Measurements from ENCODE around the gene FAM168B. TPM values are rescaled to one million over a fixed set of nuclear protein-coding genes. Genes with fewer than 3 reads are reported as not detected.

Gene FAM168B
- total RNA-seq, 2 donors from 2014 or later = 125 to 192 TPM

DNA sequence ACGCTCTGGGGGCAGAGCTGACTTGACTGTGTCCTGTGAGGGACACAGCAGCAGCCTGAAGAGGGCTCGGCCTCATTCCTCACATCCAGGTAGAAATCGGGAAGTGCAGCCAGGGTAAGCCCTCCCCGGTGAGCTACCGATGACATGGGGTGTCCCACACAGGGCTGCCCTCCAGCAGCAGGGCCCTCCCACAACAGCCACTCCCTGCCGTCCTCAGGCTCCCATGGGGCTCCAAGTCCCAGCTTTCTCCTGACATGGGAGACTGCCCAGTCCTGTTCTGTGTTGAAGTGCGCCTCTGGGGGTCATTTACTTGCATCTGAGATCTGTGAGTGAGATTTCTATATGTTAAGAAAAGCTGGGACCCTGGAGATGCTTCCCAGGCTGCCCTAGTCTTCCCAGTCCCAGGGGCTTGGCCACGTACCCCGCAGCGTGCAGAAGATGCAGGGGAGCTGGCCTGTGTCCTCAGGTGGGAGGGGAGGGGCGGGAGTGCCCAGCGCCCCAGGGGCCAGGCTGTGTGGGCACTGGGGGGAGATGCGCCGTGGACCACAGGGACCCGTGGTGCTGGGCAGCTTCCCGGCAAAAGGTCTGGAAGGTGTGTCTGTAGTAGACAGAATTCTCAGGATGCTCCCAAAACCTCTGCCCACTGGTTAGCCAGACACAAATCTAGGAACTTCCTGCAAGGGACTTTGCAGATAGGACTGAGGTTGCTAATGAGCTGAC lies 87.9 kb downstream of the FAM168B start:
- Histone ChIP-seq H3K9me3 (no peaks in the 10 kb centered on the region), H3K36me3 (no peaks in the 10 kb centered on the region), H3K27me3 (replicated peaks; ENCODE audit: insufficient read depth) (no peaks in the 10 kb centered on the region), H3K4me1 (replicated peaks) (no peaks in the 10 kb centered on the region), H3K27ac (no peak overlapping the region), H3K4me3 (no peak overlapping the region)
- no peak for DNase-seq (ENCODE audit: low spot score)
- intact Hi-C loops (cut with DNase I) = no loop called here
- WGBS = 80% methylated on average over 13 of the region's 16 CpGs
- no peak for TF ChIP-seq POLR2AphosphoS5 (IDR thresholded peaks at IDR 0.05)
- TF ChIP-seq, protein P1, sequence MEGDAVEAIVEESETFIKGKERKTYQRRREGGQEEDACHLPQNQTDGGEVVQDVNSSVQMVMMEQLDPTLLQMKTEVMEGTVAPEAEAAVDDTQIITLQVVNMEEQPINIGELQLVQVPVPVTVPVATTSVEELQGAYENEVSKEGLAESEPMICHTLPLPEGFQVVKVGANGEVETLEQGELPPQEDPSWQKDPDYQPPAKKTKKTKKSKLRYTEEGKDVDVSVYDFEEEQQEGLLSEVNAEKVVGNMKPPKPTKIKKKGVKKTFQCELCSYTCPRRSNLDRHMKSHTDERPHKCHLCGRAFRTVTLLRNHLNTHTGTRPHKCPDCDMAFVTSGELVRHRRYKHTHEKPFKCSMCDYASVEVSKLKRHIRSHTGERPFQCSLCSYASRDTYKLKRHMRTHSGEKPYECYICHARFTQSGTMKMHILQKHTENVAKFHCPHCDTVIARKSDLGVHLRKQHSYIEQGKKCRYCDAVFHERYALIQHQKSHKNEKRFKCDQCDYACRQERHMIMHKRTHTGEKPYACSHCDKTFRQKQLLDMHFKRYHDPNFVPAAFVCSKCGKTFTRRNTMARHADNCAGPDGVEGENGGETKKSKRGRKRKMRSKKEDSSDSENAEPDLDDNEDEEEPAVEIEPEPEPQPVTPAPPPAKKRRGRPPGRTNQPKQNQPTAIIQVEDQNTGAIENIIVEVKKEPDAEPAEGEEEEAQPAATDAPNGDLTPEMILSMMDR (IDR thresholded peaks at IDR 0.05) = no peak
- TF ChIP-seq POLR2A (IDR thresholded peaks at IDR 0.05) = no peak

DNA sequence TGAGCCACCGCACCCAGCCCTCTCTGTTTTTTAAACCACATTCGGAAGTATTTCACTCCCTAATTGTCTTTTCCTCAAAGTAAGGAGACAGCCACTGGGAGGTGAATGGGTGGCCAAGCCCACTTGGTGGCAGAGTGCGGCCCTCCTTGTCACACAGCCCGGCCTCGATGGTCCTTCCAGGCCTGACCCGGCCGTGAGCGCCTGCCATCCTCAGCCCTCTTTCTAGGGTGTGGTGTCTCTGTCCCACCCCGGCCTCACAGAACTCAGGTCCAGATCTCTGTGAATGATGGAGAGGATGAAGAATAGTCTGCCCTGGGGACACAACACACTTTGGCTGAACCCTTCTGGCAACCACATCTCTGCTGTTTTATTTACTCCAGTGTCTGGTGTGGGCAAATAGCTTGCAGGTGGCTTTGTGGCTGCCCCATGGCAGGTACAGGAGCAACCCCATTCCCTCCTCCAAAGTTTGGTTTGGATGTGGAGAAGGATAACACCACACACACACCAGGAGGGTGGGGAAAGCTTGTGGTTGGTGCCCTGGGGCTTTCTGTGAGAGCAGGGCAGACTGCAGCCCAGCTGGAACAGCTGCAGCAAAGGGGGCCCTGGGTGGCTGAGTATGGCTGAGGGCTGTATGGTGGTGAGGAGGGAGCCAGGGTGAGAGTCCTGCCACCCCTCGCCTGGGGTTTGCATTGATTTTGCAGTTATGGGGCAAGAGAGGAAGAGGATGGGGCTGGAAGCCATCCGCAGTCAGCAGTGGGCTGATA lies 88.6 kb downstream of the FAM168B start:
- Histone ChIP-seq H3K4me3 (no peak overlapping the region), H3K9me3 (no peaks in the 10 kb centered on the region), H3K4me1 (replicated peaks) (no peaks in the 10 kb centered on the region), H3K27ac (no peak overlapping the region), H3K27me3 (replicated peaks; ENCODE audit: insufficient read depth) (no peaks in the 10 kb centered on the region), H3K36me3 (no peaks in the 10 kb centered on the region)
- intact Hi-C loops (cut with DNase I) = no loop called here
- TF ChIP-seq, protein P1 (IDR thresholded peaks at IDR 0.05) = no peak
- TF ChIP-seq POLR2AphosphoS5 (IDR thresholded peaks at IDR 0.05) (no peak), POLR2A (IDR thresholded peaks at IDR 0.05) (no peak)
- no peak for DNase-seq (ENCODE audit: low spot score)
- WGBS = 90% methylated on average over 11 of the region's 11 CpGs

DNA sequence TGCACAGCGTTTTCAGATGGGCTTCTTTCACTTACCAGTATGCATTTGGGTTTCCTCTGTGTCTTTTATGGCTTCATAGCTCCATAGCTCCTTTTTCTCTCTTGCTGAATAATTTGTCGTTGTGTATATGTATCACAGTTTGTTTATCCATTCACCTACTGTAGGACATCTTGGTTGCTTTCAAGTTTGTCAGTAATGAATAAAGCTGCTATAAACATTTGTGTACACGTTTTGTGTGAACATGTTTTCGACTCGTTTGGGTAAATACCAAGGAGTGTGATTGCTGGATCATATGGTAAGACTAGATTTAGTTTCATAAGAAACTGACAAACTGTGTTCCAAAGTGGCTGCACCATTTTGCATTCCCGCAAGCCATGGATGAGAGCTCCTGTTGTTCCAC lies 94.7 kb downstream of the FAM168B start:
- 71% methylated on average over 6 of the region's 6 CpGs for WGBS
- intact Hi-C loops (cut with DNase I) = no loop called here

More for the DNA sequence above, 94.7 kb downstream of the FAM168B start:
- DNase-seq (ENCODE audit: low spot score) = no peak
- no peaks in the 10 kb centered on the region for H3K27me3 ChIP-seq (replicated peaks; ENCODE audit: insufficient read depth)
- H3K27ac ChIP-seq = no peak overlapping the region
- no peak overlapping the region for H3K4me3 ChIP-seq
- no peaks in the 10 kb centered on the region for H3K4me1 ChIP-seq (replicated peaks)
- no peak for TF ChIP-seq POLR2AphosphoS5 (IDR thresholded peaks at IDR 0.05)
- TF ChIP-seq, protein P1 (IDR thresholded peaks at IDR 0.05) = no peak
- H3K9me3 ChIP-seq = no peaks in the 10 kb centered on the region
- H3K36me3 ChIP-seq = no peaks in the 10 kb centered on the region

Other genes starting within 250 kb of the FAM168B start
- 100 to 1,000 TPM in 1 of 2 donors, 10 to 100 TPM in 1; 77.1 to 107 TPM for gene PLEKHB2, start 11.9 kb upstream of the FAM168B start, total RNA-seq
- 10 to 100 TPM in 1 of 2 donors, 1 to 10 TPM in 1; 8.6 to 55.7 TPM for gene POTEE, start 116.1 kb upstream of the FAM168B start, total RNA-seq

Measured in prostate gland (tissue), 2 donors.